GM12878 (cell line): Measurements from ENCODE around the gene WDR38. TPM values are rescaled to one million over a fixed set of nuclear protein-coding genes. Genes with fewer than 3 reads are reported as not detected.

Source experiments
- ATAC-seq: fragments of 200-7000 bp; cut with Tn5 transposase; 3 replicates; pipeline ENCODE4 v1.9.1; 2020; ENCODE audit warnings: mild to moderate bottlenecking, moderate library complexity
- BruUV-seq: library from RNA; stranded (reverse); fragments of 400-500 nt; replicated peaks from 2 replicates; lab custom pipeline; 2021; lab: Mats Ljungman, UMichigan
- CTCF ChIA-PET: fragments of 300-600 bp; sonication (Branson Sonifier 250); formaldehyde crosslinking; extraction: SDS; loops from one replicate; lab custom pipeline; 2021; ENCODE audit warnings: inconsistent platforms; lab: Yijun Ruan, JAX
- POLR2A ChIA-PET: fragments of 350-600 bp; formaldehyde crosslinking; extraction: SDS; loops from one replicate; lab custom pipeline; 2021; ENCODE audit warnings: inconsistent platforms; lab: Charles Lee
- RAD21 ChIA-PET: fragments of 300-600 bp; sonication (Branson Sonifier 250); formaldehyde crosslinking; loops from one replicate; lab custom pipeline; 2023; ENCODE audit warnings: antibody characterized with exemption; ENCODE audit not compliant: unreplicated experiment; lab: Charles Lee
- SMC1A ChIA-PET: fragments of 300-600 bp; sonication (Branson Sonifier 250); formaldehyde crosslinking; loops from one replicate; lab custom pipeline; 2023; ENCODE audit not compliant: unreplicated experiment, uncharacterized antibody; lab: Charles Lee
- DNase-seq: peaks from one replicate; pipeline ENCODE4 v3.0.0-alpha.2; 2011; ENCODE audit warnings: low read depth, low spot score
- FAIRE-seq: peaks from 3 replicates; lab custom pipeline; 2011; peaks lifted over from hg19 to GRCh38; lab: Jason Lieb, UNC
- H2AFZ ChIP-seq: 2 replicates; pipeline ENCODE4 v1.6.0; 2011; ENCODE audit warnings: low read depth, low read length, control low read depth; ENCODE audit not compliant: control insufficient read depth
- H3K27ac ChIP-seq: 2 replicates; pipeline ENCODE4 v1.5.1; 2011; ENCODE audit warnings: control low read depth; ENCODE audit not compliant: control insufficient read depth, insufficient read depth
- H3K27me3 ChIP-seq, 2 experiments: replicated peaks in 1 of 2; 2 replicates each; pipeline versions ENCODE4 v1.6.0 to v1.6.1; 2011; ENCODE audit warnings: low read length in 1 of 2; ENCODE audit not compliant: control insufficient read depth in 2 of 2, insufficient read depth in 2 of 2
- H3K36me3 ChIP-seq, 2 experiments: 2 replicates each; pipeline ENCODE4 v1.5.1; 2011; ENCODE audit warnings: low read length in 1 of 2; ENCODE audit not compliant: control insufficient read depth in 2 of 2, insufficient read depth in 2 of 2
- H3K4me1 ChIP-seq: 2 replicates; pipeline ENCODE4 v1.6.1; 2011; ENCODE audit warnings: mild to moderate bottlenecking, low read length, moderate library complexity, mixed read lengths; ENCODE audit not compliant: control insufficient read depth, insufficient read depth
- H3K4me2 ChIP-seq: 2 replicates; pipeline ENCODE4 v1.6.0; 2011; ENCODE audit warnings: control low read depth; ENCODE audit not compliant: control insufficient read depth, insufficient read depth
- H3K4me3 ChIP-seq: fragments of 200-600 bp; sonication (generic); 2 replicates; pipeline ENCODE4 v1.5.1; 2016
- H3K79me2 ChIP-seq: 2 replicates; pipeline ENCODE4 v1.6.0; 2011; ENCODE audit warnings: low read length; ENCODE audit not compliant: control insufficient read depth, insufficient read depth
- H3K9ac ChIP-seq: 2 replicates; pipeline ENCODE4 v1.8.0; 2011; ENCODE audit warnings: low read length, control low read depth, mixed read lengths; ENCODE audit not compliant: control insufficient read depth, insufficient read depth
- H3K9me3 ChIP-seq: replicated peaks from 3 replicates; pipeline ENCODE4 v1.5.1; 2011; ENCODE audit warnings: mild to moderate bottlenecking, low read length; ENCODE audit not compliant: control insufficient read depth, insufficient read depth
- H4K20me1 ChIP-seq: 2 replicates; pipeline ENCODE4 v1.6.0; 2011; ENCODE audit not compliant: control insufficient read depth, insufficient read depth
- FOXK2 ChIP-seq: fragments of 450-650 bp; IDR thresholded peaks from 2 replicates; pipeline ENCODE4 v1.6.1; 2017; ENCODE audit warnings: mild to moderate bottlenecking, moderate library complexity
- GATAD2B ChIP-seq: fragments of 450-650 bp; conservative IDR thresholded peaks from 2 replicates; pipeline ENCODE4 v1.6.1; 2017; ENCODE audit warnings: low read depth, mild to moderate bottlenecking, moderate library complexity
- HDAC2 ChIP-seq: fragments of 200-600 bp; sonication (generic); IDR thresholded peaks from 2 replicates; pipeline ENCODE4 v1.6.1; 2017
- NFXL1 ChIP-seq: fragments of 450-650 bp; IDR thresholded peaks from 2 replicates; pipeline ENCODE4 v1.6.1; 2017; ENCODE audit warnings: antibody characterized with exemption, mild to moderate bottlenecking, borderline replicate concordance
- RFX5 ChIP-seq: IDR thresholded peaks from 2 replicates; pipeline ENCODE4 v1.6.1; 2011; ENCODE audit warnings: low read depth, low read length, improper control_type of control experiment
- SIN3A ChIP-seq: IDR thresholded peaks from 2 replicates; pipeline ENCODE4 v1.6.1; 2012; ENCODE audit warnings: low read depth, low read length, improper control_type of control experiment
- SMAD1 ChIP-seq: fragments of 450-650 bp; IDR thresholded peaks from 2 replicates; pipeline ENCODE4 v1.6.1; 2018; ENCODE audit warnings: mild to moderate bottlenecking, low read depth; ENCODE audit not compliant: partially characterized antibody
- SP1 ChIP-seq: IDR thresholded peaks from one replicate; pipeline ENCODE4 v1.6.1; 2011; ENCODE audit warnings: low read depth, low read length
- SRF ChIP-seq, 2 experiments: IDR thresholded peaks; 2 replicates each; pipeline ENCODE4 v1.6.1; 2011; ENCODE audit warnings: low read depth in 2 of 2, low read length in 2 of 2, mild to moderate bottlenecking in 1 of 2, moderate library complexity in 1 of 2
- STAT1 ChIP-seq: fragments of 450-650 bp; conservative IDR thresholded peaks from 2 replicates; pipeline ENCODE4 v1.6.1; 2014; ENCODE audit warnings: antibody characterized with exemption, mild to moderate bottlenecking
- ZNF384 ChIP-seq: IDR thresholded peaks from 2 replicates; pipeline ENCODE4 v1.6.1; 2012; ENCODE audit warnings: low read depth, mild to moderate bottlenecking, low read length, improper control_type of control experiment, borderline replicate concordance
- WGBS: methylation state at CpG from one replicate; pipeline ENCODE4 v1.1.6; 2016; ENCODE audit warnings: low lambda C conversion rate; ENCODE audit not compliant: insufficient replicate concordance, insufficient coverage; ENCODE audit errors: missing lambda C conversion rate; 5-methylcytosine and 5-hydroxymethylcytosine counted together
- in situ Hi-C: fragments of 300-500 bp; cut with MboI; formaldehyde crosslinking; loops from 9 replicates; pipeline ENCODE4 v1.14.3; 2018; ENCODE audit warnings: mixed read lengths
- intact Hi-C: fragments of 100-400 bp; cut with micrococcal nuclease; formaldehyde crosslinking; loops from one replicate; pipeline ENCODE4 v1.14.2; 2022; ENCODE audit not compliant: unreplicated experiment
- polyA plus RNA-seq, 11 experiments: library from polyadenylated mRNA; depleted of rRNA in 4 of 11; unstranded in 6 of 11; stranded (reverse) in 5 of 11; fragments of >200 nt; fragmentation: Nextera tagmentation in 4 of 11; fragmentation: Illumina TruSeq in 1 of 11; extraction: Ambion mirVana in 4 of 11; extraction: Trizol in 1 of 11; gene quantifications; 1 replicate in 1 of 11; 2 replicates in 10 of 11; pipeline versions ENCODE4 v1.2.1 to v1.2.3, GENCODE V29; 2011 to 2016; ENCODE audit warnings: inconsistent platforms in 2 of 11, missing spikeins in 2 of 11, low read depth in 1 of 11
- total RNA-seq, 4 experiments: library from RNA; depleted of rRNA in 3 of 4; stranded (reverse); fragments of >200 nt in 3 of 4; fragmentation: Illumina TruSeq in 1 of 4; extraction: Trizol in 1 of 4; gene quantifications; 2 replicates each; pipeline versions ENCODE4 v1.2.1 to v1.2.3, GENCODE V29; 2013 to 2021
- TF ChIP-seq, protein P1 (sequence below): IDR thresholded peaks from 2 replicates; pipeline ENCODE4 v1.6.1; 2011; ENCODE audit warnings: mild to moderate bottlenecking, low read depth, low read length, moderate library complexity; ENCODE audit not compliant: insufficient replicate concordance
- TF ChIP-seq, protein P2 (sequence below): fragments of 450-650 bp; IDR thresholded peaks from 2 replicates; pipeline ENCODE4 v1.6.1; 2018; ENCODE audit warnings: borderline replicate concordance, mild to moderate bottlenecking; ENCODE audit not compliant: partially characterized antibody
- TF ChIP-seq, protein P3 (sequence below): IDR thresholded peaks from 2 replicates; pipeline ENCODE4 v1.6.1; 2011; ENCODE audit warnings: borderline replicate concordance, low read depth, mild to moderate bottlenecking, moderate library complexity, mixed read lengths, low read length; ENCODE audit not compliant: insufficient read depth; ENCODE audit errors: extremely low read length

The WDR38 gene
- total and polyA plus RNA-seq, 10 of the 15 experiments (the other 5 are each of a cell fraction or from before 2014, with no cell fraction given) = not detected

- WGBS = 55% methylated on average over 5 of the region's 5 CpGs
- RAD21 ChIA-PET = interaction anchor here (1.1 kb wide), 1 partner anchor 12 kb away, joined by 3 read pairs; no protein-coding TSS in a partner anchor
- POLR2A ChIA-PET = interaction anchor here (1.0 kb wide), 1 partner anchor 191 kb away, joined by 5 read pairs; no protein-coding TSS in a partner anchor
- SMC1A ChIA-PET = interaction anchor here (0.7 to 2.0 kb wide), 5 partner anchors 13 to 197 kb away, joined by 3 to 6 read pairs (median 3); no protein-coding TSS in a partner anchor
- intact Hi-C loops = no loop called here
- DNase-seq (no peak), FAIRE-seq (no peak), ATAC-seq (no peak)
- Histone ChIP-seq H2AFZ (no peak overlapping the region), H3K36me3 (no peaks in the 10 kb centered on the region), H3K27ac (no peak overlapping the region), H3K27me3 (no peaks in the 10 kb centered on the region), H3K4me1 (peaks cover 7% of the 10 kb centered on the region), H3K4me2 (no peak overlapping the region), H3K9me3 (no peaks in the 10 kb centered on the region), H3K4me3 (no peak overlapping the region), H3K9ac (no peak overlapping the region), H4K20me1 (no peaks in the 10 kb centered on the region), H3K79me2 (no peaks in the 10 kb centered on the region)
- no TSS peak for BruUV-seq
- CTCF ChIA-PET = interaction anchor here (0.9 to 1.4 kb wide), 8 partner anchors 9 to 42 kb away, joined by 3 to 6 read pairs (median 3); partner anchors contain the start of gene WDR38
- in situ Hi-C loops = no loop called here
- TF ChIP-seq SIN3A (no peak), NFXL1 (no peak), SMAD1 (no peak)
These were observed 39.1 kb upstream of the WDR38 start for GRCh38 chr9:124814164-124814535.

DNA sequence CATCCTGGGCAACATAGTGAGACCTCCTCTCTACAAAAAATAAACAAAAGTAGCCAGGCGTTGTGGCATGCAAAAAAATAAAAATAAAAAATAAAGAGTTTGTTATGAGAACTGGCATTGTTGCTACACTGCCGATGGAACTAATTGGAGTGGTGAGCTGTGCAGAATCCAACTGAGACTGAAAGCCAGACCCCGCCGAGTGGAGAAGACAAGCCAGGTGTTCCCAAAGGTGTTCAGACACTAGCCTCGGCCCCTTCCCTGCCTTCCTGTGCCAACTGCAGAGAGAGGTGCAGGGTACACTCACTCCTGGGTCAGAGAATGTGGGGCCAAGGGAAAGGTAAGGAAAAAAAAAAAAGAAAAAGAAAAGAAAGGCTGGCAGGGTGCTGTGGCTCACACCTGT is 37.7 kb upstream of the WDR38 start:
- ChIA-PET CTCF (no interaction called here), POLR2A (no interaction called here), SMC1A (no interaction called here), RAD21 (no interaction called here)
- WGBS = 94% methylated on average over 5 of the region's 5 CpGs
- H4K20me1 ChIP-seq = no peaks in the 10 kb centered on the region
- H3K27ac ChIP-seq = no peak overlapping the region
- H3K4me3 ChIP-seq = no peak overlapping the region
- H2AFZ ChIP-seq = no peak overlapping the region
- no peak overlapping the region for H3K4me2 ChIP-seq
- no peak for FAIRE-seq
- intact Hi-C loops (no loop called here), in situ Hi-C loops (no loop called here)
- peaks cover 7% of the 10 kb centered on the region for H3K4me1 ChIP-seq
- no peaks in the 10 kb centered on the region for H3K79me2 ChIP-seq
- ATAC-seq = no peak
- DNase-seq = no peak
- BruUV-seq = no TSS peak
- H3K9me3 ChIP-seq = no peaks in the 10 kb centered on the region
- H3K9ac ChIP-seq = no peak overlapping the region
- H3K27me3 ChIP-seq = no peaks in the 10 kb centered on the region
- H3K36me3 ChIP-seq = no peaks in the 10 kb centered on the region
- TF ChIP-seq STAT1 (no peak), ZNF384 (no peak), GATAD2B (no peak), SP1 (no peak), RFX5 (no peak), FOXK2 (no peak), HDAC2 (no peak), SRF (IDR thresholded peaks at IDR 0.05; ENCODE audit: low read depth in 2 of 2, low read length in 2 of 2) (no peak)
- TF ChIP-seq, protein P1, sequence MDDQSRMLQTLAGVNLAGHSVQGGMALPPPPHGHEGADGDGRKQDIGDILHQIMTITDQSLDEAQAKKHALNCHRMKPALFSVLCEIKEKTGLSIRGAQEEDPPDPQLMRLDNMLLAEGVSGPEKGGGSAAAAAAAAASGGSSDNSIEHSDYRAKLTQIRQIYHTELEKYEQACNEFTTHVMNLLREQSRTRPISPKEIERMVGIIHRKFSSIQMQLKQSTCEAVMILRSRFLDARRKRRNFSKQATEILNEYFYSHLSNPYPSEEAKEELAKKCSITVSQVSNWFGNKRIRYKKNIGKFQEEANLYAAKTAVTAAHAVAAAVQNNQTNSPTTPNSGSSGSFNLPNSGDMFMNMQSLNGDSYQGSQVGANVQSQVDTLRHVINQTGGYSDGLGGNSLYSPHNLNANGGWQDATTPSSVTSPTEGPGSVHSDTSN = no peak
- TF ChIP-seq, protein P2, sequence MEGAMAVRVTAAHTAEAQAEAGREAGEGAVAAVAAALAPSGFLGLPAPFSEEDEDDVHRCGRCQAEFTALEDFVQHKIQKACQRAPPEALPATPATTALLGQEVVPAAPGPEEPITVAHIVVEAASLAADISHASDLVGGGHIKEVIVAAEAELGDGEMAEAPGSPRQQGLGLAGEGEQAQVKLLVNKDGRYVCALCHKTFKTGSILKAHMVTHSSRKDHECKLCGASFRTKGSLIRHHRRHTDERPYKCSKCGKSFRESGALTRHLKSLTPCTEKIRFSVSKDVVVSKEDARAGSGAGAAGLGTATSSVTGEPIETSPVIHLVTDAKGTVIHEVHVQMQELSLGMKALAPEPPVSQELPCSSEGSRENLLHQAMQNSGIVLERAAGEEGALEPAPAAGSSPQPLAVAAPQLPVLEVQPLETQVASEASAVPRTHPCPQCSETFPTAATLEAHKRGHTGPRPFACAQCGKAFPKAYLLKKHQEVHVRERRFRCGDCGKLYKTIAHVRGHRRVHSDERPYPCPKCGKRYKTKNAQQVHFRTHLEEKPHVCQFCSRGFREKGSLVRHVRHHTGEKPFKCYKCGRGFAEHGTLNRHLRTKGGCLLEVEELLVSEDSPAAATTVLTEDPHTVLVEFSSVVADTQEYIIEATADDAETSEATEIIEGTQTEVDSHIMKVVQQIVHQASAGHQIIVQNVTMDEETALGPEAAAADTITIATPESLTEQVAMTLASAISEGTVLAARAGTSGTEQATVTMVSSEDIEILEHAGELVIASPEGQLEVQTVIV = no peak
- TF ChIP-seq, protein P3, sequence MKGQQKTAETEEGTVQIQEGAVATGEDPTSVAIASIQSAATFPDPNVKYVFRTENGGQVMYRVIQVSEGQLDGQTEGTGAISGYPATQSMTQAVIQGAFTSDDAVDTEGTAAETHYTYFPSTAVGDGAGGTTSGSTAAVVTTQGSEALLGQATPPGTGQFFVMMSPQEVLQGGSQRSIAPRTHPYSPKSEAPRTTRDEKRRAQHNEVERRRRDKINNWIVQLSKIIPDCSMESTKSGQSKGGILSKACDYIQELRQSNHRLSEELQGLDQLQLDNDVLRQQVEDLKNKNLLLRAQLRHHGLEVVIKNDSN = no peak
